ENCODE data around the gene ORAI3. TPM values are rescaled to one million over a fixed set of nuclear protein-coding genes. Genes with fewer than 3 reads are reported as not detected.

Gene ORAI3
- total RNA-seq, 1 experiment from 2014 or later: 10.8 TPM

DNA sequence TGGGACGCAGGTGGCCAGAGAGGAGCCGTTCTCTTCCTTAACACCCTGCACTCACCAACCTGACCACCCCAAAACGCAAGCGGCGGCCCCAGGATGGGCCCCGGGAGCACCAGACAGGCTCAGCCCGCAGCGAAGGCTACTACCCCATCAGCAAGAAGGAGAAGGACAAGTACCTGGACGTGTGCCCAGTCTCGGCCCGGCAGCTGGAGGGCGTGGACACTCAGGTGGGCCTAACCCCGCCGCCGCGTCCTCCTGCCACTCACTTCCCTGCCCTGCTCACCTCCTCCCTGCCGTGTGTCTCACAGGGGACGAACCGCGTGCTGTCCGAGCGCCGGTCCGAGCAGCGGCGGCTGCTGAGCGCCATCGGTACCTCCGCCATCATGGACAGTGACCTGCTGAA lies 31.6 kb downstream of the ORAI3 start:
- ATAC-seq (no peak), DNase-seq (ENCODE audit: low spot score) (no peak)
- H3K4me1 Mint-ChIP-seq: peaks cover 3% of the 10 kb centered on the region
- ChIA-PET POLR2A (no interaction called here), CTCF (no interaction called here)
- H3K36me3 Mint-ChIP-seq: peaks cover 34% of the 10 kb centered on the region
- H3K9me3 Mint-ChIP-seq: no peaks in the 10 kb centered on the region
- H3K4me3 Mint-ChIP-seq: no peak overlapping the region
- no peak overlapping the region for H3K27ac Mint-ChIP-seq
- H3K27me3 Mint-ChIP-seq (ENCODE audit: low read depth): peaks cover 2% of the 10 kb centered on the region; the same call in 1 of the 2 replicates
- TF ChIP-seq NR3C1 (CRISPR knock-in tag; conservative IDR thresholded peaks at IDR 0.05; ENCODE audit: low read depth): no peak
- TF ChIP-seq, protein P1, sequence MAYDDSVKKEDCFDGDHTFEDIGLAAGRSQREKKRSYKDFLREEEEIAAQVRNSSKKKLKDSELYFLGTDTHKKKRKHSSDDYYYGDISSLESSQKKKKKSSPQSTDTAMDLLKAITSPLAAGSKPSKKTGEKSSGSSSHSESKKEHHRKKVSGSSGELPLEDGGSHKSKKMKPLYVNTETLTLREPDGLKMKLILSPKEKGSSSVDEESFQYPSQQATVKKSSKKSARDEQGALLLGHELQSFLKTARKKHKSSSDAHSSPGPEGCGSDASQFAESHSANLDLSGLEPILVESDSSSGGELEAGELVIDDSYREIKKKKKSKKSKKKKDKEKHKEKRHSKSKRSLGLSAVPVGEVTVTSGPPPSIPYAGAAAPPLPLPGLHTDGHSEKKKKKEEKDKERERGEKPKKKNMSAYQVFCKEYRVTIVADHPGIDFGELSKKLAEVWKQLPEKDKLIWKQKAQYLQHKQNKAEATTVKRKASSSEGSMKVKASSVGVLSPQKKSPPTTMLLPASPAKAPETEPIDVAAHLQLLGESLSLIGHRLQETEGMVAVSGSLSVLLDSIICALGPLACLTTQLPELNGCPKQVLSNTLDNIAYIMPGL (CRISPR knock-in tag; IDR thresholded peaks at IDR 0.05): no peak
- TF ChIP-seq GTF2I (CRISPR knock-in tag; conservative IDR thresholded peaks at IDR 0.05): no peak
- no peak for TF ChIP-seq MXD4 (CRISPR knock-in tag; IDR thresholded peaks at IDR 0.05; ENCODE audit: borderline replicate concordance)
- no peak for TF ChIP-seq SMAD4 (CRISPR knock-in tag; IDR thresholded peaks at IDR 0.05)
- no peak for TF ChIP-seq E2F5 (CRISPR knock-in tag; IDR thresholded peaks at IDR 0.05)
- no peak for TF ChIP-seq GABPB1 (CRISPR knock-in tag; IDR thresholded peaks at IDR 0.05)
- TF ChIP-seq ZNF671 (CRISPR knock-in tag; IDR thresholded peaks at IDR 0.05): no peak
- no peak for TF ChIP-seq HMGA2 (CRISPR knock-in tag; IDR thresholded peaks at IDR 0.05)
- no peak for TF ChIP-seq ESRRA (CRISPR knock-in tag; IDR thresholded peaks at IDR 0.05; ENCODE audit: borderline replicate concordance)
- TF ChIP-seq PRRX2 (CRISPR knock-in tag; IDR thresholded peaks at IDR 0.05): no peak

DNA sequence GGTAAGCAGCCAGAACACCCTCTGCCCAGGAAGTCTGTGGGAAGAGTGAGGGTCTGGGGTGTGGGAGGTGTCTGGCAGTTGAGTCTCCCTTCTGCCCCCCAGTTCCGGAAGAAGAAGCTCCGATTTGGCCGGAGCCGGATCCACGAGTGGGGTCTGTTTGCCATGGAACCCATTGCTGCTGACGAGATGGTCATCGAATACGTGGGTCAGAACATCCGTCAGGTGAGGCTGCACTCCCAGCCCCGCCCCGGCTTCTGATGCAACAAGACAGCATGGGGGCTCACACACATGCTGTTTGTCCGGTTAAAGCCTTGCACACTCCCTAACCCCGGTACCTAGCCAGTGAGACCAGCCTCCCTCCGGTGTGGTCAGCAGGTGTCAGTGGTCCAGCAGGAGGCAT lies 32.1 kb downstream of the ORAI3 start:
- Mint-ChIP-seq H3K4me1 (peaks cover 6% of the 10 kb centered on the region), H3K4me3 (no peak overlapping the region), H3K9me3 (no peaks in the 10 kb centered on the region), H3K27me3 (ENCODE audit: low read depth) (peaks cover 2% of the 10 kb centered on the region; the same call in 1 of the 2 replicates), H3K36me3 (peaks cover 29% of the 10 kb centered on the region), H3K27ac (no peak overlapping the region)
- TF ChIP-seq, protein P2, sequence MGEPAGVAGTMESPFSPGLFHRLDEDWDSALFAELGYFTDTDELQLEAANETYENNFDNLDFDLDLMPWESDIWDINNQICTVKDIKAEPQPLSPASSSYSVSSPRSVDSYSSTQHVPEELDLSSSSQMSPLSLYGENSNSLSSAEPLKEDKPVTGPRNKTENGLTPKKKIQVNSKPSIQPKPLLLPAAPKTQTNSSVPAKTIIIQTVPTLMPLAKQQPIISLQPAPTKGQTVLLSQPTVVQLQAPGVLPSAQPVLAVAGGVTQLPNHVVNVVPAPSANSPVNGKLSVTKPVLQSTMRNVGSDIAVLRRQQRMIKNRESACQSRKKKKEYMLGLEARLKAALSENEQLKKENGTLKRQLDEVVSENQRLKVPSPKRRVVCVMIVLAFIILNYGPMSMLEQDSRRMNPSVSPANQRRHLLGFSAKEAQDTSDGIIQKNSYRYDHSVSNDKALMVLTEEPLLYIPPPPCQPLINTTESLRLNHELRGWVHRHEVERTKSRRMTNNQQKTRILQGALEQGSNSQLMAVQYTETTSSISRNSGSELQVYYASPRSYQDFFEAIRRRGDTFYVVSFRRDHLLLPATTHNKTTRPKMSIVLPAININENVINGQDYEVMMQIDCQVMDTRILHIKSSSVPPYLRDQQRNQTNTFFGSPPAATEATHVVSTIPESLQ (CRISPR knock-in tag; IDR thresholded peaks at IDR 0.05): no peak
- no peak for TF ChIP-seq ZBTB21 (CRISPR knock-in tag; IDR thresholded peaks at IDR 0.05; ENCODE audit: borderline replicate concordance)
- TF ChIP-seq RORB (CRISPR knock-in tag; IDR thresholded peaks at IDR 0.05): no peak
- no peak for TF ChIP-seq SMAD4 (CRISPR knock-in tag; IDR thresholded peaks at IDR 0.05)
- TF ChIP-seq ZNF317 (CRISPR knock-in tag; IDR thresholded peaks at IDR 0.05; ENCODE audit: borderline replicate concordance, low read depth): no peak
- no peak for TF ChIP-seq JAZF1 (CRISPR knock-in tag; IDR thresholded peaks at IDR 0.05)
- TF ChIP-seq ZNF423 (CRISPR knock-in tag; IDR thresholded peaks at IDR 0.05): no peak
- no peak for TF ChIP-seq NR3C1 (CRISPR knock-in tag; conservative IDR thresholded peaks at IDR 0.05; ENCODE audit: low read depth)
- TF ChIP-seq NR2C2 (CRISPR knock-in tag; IDR thresholded peaks at IDR 0.05): no peak
- TF ChIP-seq IRF2 (CRISPR knock-in tag; IDR thresholded peaks at IDR 0.05; ENCODE audit: borderline replicate concordance, low read depth): no peak
- no peak for TF ChIP-seq FOXP1 (CRISPR knock-in tag; IDR thresholded peaks at IDR 0.05; ENCODE audit: borderline replicate concordance)
- no peak for TF ChIP-seq ZNF416 (CRISPR knock-in tag; IDR thresholded peaks at IDR 0.05)
- no peak for TF ChIP-seq ZNF138 (CRISPR knock-in tag; conservative IDR thresholded peaks at IDR 0.05)
- TF ChIP-seq GTF2I (CRISPR knock-in tag; conservative IDR thresholded peaks at IDR 0.05): no peak
- TF ChIP-seq MYBL2 (CRISPR knock-in tag; IDR thresholded peaks at IDR 0.05): no peak
- TF ChIP-seq, protein P3, sequence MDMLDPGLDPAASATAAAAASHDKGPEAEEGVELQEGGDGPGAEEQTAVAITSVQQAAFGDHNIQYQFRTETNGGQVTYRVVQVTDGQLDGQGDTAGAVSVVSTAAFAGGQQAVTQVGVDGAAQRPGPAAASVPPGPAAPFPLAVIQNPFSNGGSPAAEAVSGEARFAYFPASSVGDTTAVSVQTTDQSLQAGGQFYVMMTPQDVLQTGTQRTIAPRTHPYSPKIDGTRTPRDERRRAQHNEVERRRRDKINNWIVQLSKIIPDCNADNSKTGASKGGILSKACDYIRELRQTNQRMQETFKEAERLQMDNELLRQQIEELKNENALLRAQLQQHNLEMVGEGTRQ (CRISPR knock-in tag; IDR thresholded peaks at IDR 0.05): no peak
- ATAC-seq (no peak), DNase-seq (ENCODE audit: low spot score) (no peak)
- CTCF ChIA-PET: no interaction called here
- POLR2A ChIA-PET: no interaction called here

Data from WTC11 (cell line).